Activated CD4-positive, alpha-beta memory T cell treated with anti-CD3 and anti-CD28 coated beads for 36 hours (primary cell): ENCODE results near the gene PRR23C. TPM values are rescaled to one million over a fixed set of nuclear protein-coding genes. Genes with fewer than 3 reads are reported as not detected.

Source experiments
- total RNA-seq, 2 experiments: library from RNA; stranded (reverse); gene quantifications; one replicate each; pipeline ENCODE4 v1.2.3, GENCODE V29; 2021

Gene PRR23C
- total RNA-seq, 2 experiments from 2014 or later = not detected

Other genes starting within 250 kb of the PRR23C start
- 10 to 100 TPM; 23.0 to 24.8 TPM for gene PIK3CB, start 210.0 kb downstream of the PRR23C start, total RNA-seq
- gene FOXL2, start 97.8 kb downstream of the PRR23C start, total RNA-seq = not detected
- gene FOXL2NB, start 97.7 kb downstream of the PRR23C start, total RNA-seq = not detected
- gene PRR23A, start 38.6 kb downstream of the PRR23C start, total RNA-seq = not detected
- gene PRR23B, start 24.0 kb downstream of the PRR23C start, total RNA-seq = not detected